Endothelial cell of umbilical vein (primary cell): ENCODE data around the gene DNAH1. TPM values are rescaled to one million over a fixed set of nuclear protein-coding genes. Genes with fewer than 3 reads are reported as not detected.

ENCODE experiments used
- BruUV-seq: library from RNA; stranded (reverse); fragments of 400-500 nt; replicated peaks from 2 replicates; lab custom pipeline; 2021; lab: Mats Ljungman, UMichigan
- CTCF ChIA-PET: fragments of 300-600, 350-600 bp; sonication (Branson Sonifier 250); formaldehyde crosslinking; loops from one replicate; lab custom pipeline; 2021; ENCODE audit warnings: antibody characterized with exemption, inconsistent platforms; lab: Charles Lee
- POLR2A ChIA-PET: fragments of 300-600, 350-600 bp; sonication (Branson Sonifier 250); formaldehyde crosslinking; loops from one replicate; lab custom pipeline; 2021; ENCODE audit warnings: antibody characterized with exemption, inconsistent platforms; lab: Charles Lee
- DNase-seq: peaks from one replicate; pipeline ENCODE4 v3.0.0-alpha.2; 2011; ENCODE audit warnings: low read depth, low spot score
- FAIRE-seq: peaks from 2 replicates; lab custom pipeline; 2011; peaks lifted over from hg19 to GRCh38; lab: Jason Lieb, UNC
- H2AFZ ChIP-seq: 2 replicates; pipeline ENCODE4 v1.6.0; 2012; ENCODE audit warnings: low read depth, low read length, control low read depth, inconsistent platforms
- H3K27ac ChIP-seq: 2 replicates; pipeline ENCODE4 v1.5.1; 2011; ENCODE audit warnings: low read depth, mild to moderate bottlenecking, control low read depth, low read length, moderate library complexity; ENCODE audit not compliant: insufficient read depth
- H3K27me3 ChIP-seq, 2 experiments: 2 replicates each; pipeline versions ENCODE4 v1.6.0 to v1.6.1; 2011; ENCODE audit warnings: low read length in 2 of 2, mixed read lengths in 1 of 2; ENCODE audit not compliant: control insufficient read depth in 2 of 2, insufficient read depth in 2 of 2
- H3K36me3 ChIP-seq, 2 experiments: 2 replicates in 1 of 2; 3 replicates in 1 of 2; pipeline ENCODE4 v1.5.1; 2011; ENCODE audit warnings: low read length in 2 of 2, mild to moderate bottlenecking in 1 of 2, moderate library complexity in 1 of 2; ENCODE audit not compliant: control insufficient read depth in 2 of 2, insufficient read depth in 2 of 2; ENCODE audit errors: extremely low read depth in 1 of 2
- H3K4me1 ChIP-seq: 3 replicates; pipeline ENCODE4 v1.5.1; 2011; ENCODE audit warnings: mild to moderate bottlenecking, low read length; ENCODE audit not compliant: control insufficient read depth, insufficient read depth; ENCODE audit errors: extremely low read depth
- H3K4me2 ChIP-seq: 2 replicates; pipeline ENCODE4 v1.6.1; 2011; ENCODE audit warnings: low read length, control low read depth, mixed read lengths; ENCODE audit not compliant: insufficient read depth
- H3K4me3 ChIP-seq, 3 experiments: fragments of 200-600 bp in 1 of 3; sonication (generic), shearing (Covaris generic) in 1 of 3; replicated peaks in 1 of 3; 2 replicates each; pipeline ENCODE4 v1.5.1; 2011 to 2016; ENCODE audit warnings: control low read depth in 3 of 3, low read length in 3 of 3, mild to moderate bottlenecking in 2 of 3, inconsistent platforms in 1 of 3, low read depth in 1 of 3, moderate library complexity in 1 of 3; ENCODE audit not compliant: insufficient read depth in 1 of 3
- H3K79me2 ChIP-seq: 2 replicates; pipeline ENCODE4 v1.6.0; 2012; ENCODE audit warnings: low read length, inconsistent platforms; ENCODE audit not compliant: control insufficient read depth, insufficient read depth
- H3K9ac ChIP-seq: replicated peaks from 2 replicates; pipeline ENCODE3; 2011; ENCODE audit warnings: low read length, control low read depth; ENCODE audit not compliant: insufficient read depth; ENCODE audit errors: extremely low read depth
- H3K9me1 ChIP-seq: replicated peaks from 3 replicates; pipeline ENCODE4 v1.6.0; 2011; ENCODE audit warnings: mild to moderate bottlenecking, low read length; ENCODE audit not compliant: control insufficient read depth, insufficient read depth; ENCODE audit errors: extremely low read depth
- H3K9me3 ChIP-seq: replicated peaks from 2 replicates; pipeline ENCODE4 v1.5.1; 2012; ENCODE audit warnings: low read length, inconsistent platforms; ENCODE audit not compliant: control insufficient read depth, insufficient read depth
- H4K20me1 ChIP-seq: replicated peaks from 2 replicates; pipeline ENCODE3; 2011; ENCODE audit warnings: mild to moderate bottlenecking, low read length; ENCODE audit not compliant: control insufficient read depth, insufficient read depth; ENCODE audit errors: extremely low read depth
- FOS ChIP-seq: IDR thresholded peaks from 2 replicates; pipeline ENCODE4 v1.6.1; 2011; ENCODE audit warnings: mild to moderate bottlenecking, low read length, moderate library complexity, borderline replicate concordance; ENCODE audit not compliant: insufficient read depth
- GATA2 ChIP-seq: IDR thresholded peaks from 2 replicates; pipeline ENCODE4 v1.7.0; 2011; ENCODE audit warnings: low read depth, mild to moderate bottlenecking, moderate library complexity, mixed read lengths, low read length; ENCODE audit not compliant: insufficient read length, insufficient read depth
- POLR2A ChIP-seq: IDR thresholded peaks from 2 replicates; pipeline ENCODE4 v1.6.1; 2012; ENCODE audit warnings: low read depth, mild to moderate bottlenecking, control low read depth, low read length
- dilution Hi-C: fragments of 300-500 bp; cut with MboI; formaldehyde crosslinking; loops from one replicate; pipeline ENCODE4 v1.15.0; 2019; ENCODE audit warnings: low sequenced_read_pairs; ENCODE audit not compliant: extremely low pct_ligation_motif_present
- intact Hi-C: fragments of 100-400 bp; cut with micrococcal nuclease; formaldehyde crosslinking; loops from one replicate; pipeline ENCODE4 v1.10.0; 2022
- polyA plus RNA-seq, 4 experiments: library from polyadenylated mRNA; depleted of rRNA in 3 of 4; stranded (reverse) in 3 of 4; unstranded in 1 of 4; fragments of >200 nt; gene quantifications; 2 replicates each; pipeline versions ENCODE4 v1.2.1 to v1.2.3, GENCODE V29; 2011 to 2012; ENCODE audit warnings: missing spikeins in 1 of 4
- total RNA-seq: library from RNA; stranded (reverse); gene quantifications from 2 replicates; pipeline ENCODE4 v1.2.3, GENCODE V29; 2021
- TF ChIP-seq, protein P1 (sequence below), 2 donors: IDR thresholded peaks; 1 replicate in 1 of 2; 2 replicates in 1 of 2; pipeline ENCODE4 v1.5.1; 2011; ENCODE audit warnings: low read length in 2 of 2, mild to moderate bottlenecking in 2 of 2, moderate library complexity in 2 of 2, control low read depth in 1 of 2, inconsistent platforms in 1 of 2, low read depth in 1 of 2; ENCODE audit not compliant: insufficient read depth in 1 of 2; ENCODE audit errors: extremely low read depth in 1 of 2
- TF ChIP-seq, protein P2 (sequence below): IDR thresholded peaks from 2 replicates; pipeline ENCODE4 v1.6.1; 2011; ENCODE audit not compliant: insufficient read depth, insufficient read length

The DNAH1 gene
- total and polyA plus RNA-seq, 2 donors (not counting 3 experiments of a cell fraction or from before 2014, with no cell fraction given) = 5.8 to 6.0 TPM

DNA sequence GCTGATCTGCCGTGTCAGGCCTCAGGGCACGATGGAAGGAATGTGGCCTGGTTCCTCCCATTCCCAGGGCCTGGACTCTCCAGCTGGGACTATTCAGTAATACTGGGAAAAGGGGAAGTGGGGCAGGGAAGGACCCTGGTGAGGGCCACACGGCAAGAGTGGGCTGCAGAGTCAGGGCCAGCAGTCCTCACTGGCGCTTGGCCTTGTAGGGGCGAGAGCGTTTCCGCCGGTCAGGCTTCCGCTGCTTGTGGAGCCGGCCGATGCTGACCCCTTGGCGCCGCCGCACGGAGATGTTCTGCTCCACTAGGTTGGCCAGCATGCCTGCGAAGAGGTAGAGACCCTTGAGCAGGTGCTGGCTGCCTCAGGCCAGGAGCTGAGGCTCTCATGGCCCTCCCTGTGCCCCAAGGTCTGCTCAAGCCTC, 86.0 kb downstream of the DNAH1 start:
- no peak overlapping the region for H3K4me3 ChIP-seq
- H4K20me1 ChIP-seq = no peaks in the 10 kb centered on the region
- H3K79me2 ChIP-seq = no peaks in the 10 kb centered on the region
- TF ChIP-seq POLR2A (no peak), FOS (no peak), GATA2 (no peak)
- TF ChIP-seq, protein P1, sequence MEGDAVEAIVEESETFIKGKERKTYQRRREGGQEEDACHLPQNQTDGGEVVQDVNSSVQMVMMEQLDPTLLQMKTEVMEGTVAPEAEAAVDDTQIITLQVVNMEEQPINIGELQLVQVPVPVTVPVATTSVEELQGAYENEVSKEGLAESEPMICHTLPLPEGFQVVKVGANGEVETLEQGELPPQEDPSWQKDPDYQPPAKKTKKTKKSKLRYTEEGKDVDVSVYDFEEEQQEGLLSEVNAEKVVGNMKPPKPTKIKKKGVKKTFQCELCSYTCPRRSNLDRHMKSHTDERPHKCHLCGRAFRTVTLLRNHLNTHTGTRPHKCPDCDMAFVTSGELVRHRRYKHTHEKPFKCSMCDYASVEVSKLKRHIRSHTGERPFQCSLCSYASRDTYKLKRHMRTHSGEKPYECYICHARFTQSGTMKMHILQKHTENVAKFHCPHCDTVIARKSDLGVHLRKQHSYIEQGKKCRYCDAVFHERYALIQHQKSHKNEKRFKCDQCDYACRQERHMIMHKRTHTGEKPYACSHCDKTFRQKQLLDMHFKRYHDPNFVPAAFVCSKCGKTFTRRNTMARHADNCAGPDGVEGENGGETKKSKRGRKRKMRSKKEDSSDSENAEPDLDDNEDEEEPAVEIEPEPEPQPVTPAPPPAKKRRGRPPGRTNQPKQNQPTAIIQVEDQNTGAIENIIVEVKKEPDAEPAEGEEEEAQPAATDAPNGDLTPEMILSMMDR (IDR thresholded peaks at IDR 0.05; ENCODE audit: extremely low read depth in 1 of 2, insufficient read depth in 1 of 2, low read depth in 1 of 2, low read length in 2 of 2) = no peak
- TF ChIP-seq, protein P2, sequence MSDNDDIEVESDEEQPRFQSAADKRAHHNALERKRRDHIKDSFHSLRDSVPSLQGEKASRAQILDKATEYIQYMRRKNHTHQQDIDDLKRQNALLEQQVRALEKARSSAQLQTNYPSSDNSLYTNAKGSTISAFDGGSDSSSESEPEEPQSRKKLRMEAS = no peak
- dilution Hi-C loops (no loop called here), intact Hi-C loops (no loop called here)
- no peaks in the 10 kb centered on the region for H3K4me1 ChIP-seq
- no peak overlapping the region for H3K9ac ChIP-seq
- no TSS peak for BruUV-seq
- H3K27me3 ChIP-seq = no peaks in the 10 kb centered on the region
- no peak overlapping the region for H2AFZ ChIP-seq
- H3K9me1 ChIP-seq = no peaks in the 10 kb centered on the region
- H3K9me3 ChIP-seq = no peaks in the 10 kb centered on the region
- H3K27ac ChIP-seq = no peak overlapping the region
- DNase-seq (no peak), FAIRE-seq (no peak)
- ChIA-PET CTCF (interaction anchor here (1.2 kb wide), 1 partner anchor 10 kb away, joined by 6 read pairs; no protein-coding TSS in a partner anchor), POLR2A (no interaction called here)
- peaks cover 0 to 61% of the 10 kb centered on the region in 2 experiments for H3K36me3 ChIP-seq
- no peak overlapping the region for H3K4me2 ChIP-seq
